WERI-Rb-1 (cell line): Measurements from ENCODE around the gene DDHD1.
A peak's percentile ranks its signal among the peaks of the same experiment; 100 is the strongest.

Experiments used
- DNase-seq: peaks from one replicate; pipeline ENCODE4 v3.0.0-alpha.2; 2020
- H3K27ac ChIP-seq: fragments of 250-450 bp; sonication (Bioruptor Pico); 2 replicates; pipeline ENCODE4 v1.5.1; 2020; ENCODE audit warnings: mild to moderate bottlenecking, moderate library complexity
- H3K27me3 ChIP-seq: fragments of 250-450 bp; sonication (Bioruptor Pico); 2 replicates; pipeline ENCODE4 v1.5.1; 2021; ENCODE audit warnings: mild to moderate bottlenecking, low read depth, moderate library complexity; ENCODE audit not compliant: insufficient read depth, severe bottlenecking
- H3K36me3 ChIP-seq: fragments of 250-450 bp; sonication (Bioruptor Pico); 2 replicates; pipeline ENCODE4 v1.5.1; 2020; ENCODE audit warnings: mild to moderate bottlenecking, moderate library complexity
- H3K4me3 ChIP-seq: 2 replicates; pipeline ENCODE4 v1.5.1; 2011; ENCODE audit warnings: low read depth, mild to moderate bottlenecking, control low read depth, low read length
- H3K9me3 ChIP-seq: fragments of 250-450 bp; sonication (Bioruptor Pico); 2 replicates; pipeline ENCODE4 v1.5.1; 2021; ENCODE audit warnings: mild to moderate bottlenecking, moderate library complexity; ENCODE audit not compliant: severe bottlenecking
- CTCF ChIP-seq: IDR thresholded peaks from 2 replicates; pipeline ENCODE4 v1.5.1; 2011; ENCODE audit warnings: low read depth, mild to moderate bottlenecking, control low read depth, inconsistent platforms, low read length

DDHD1 gene

GRCh38 chr14:53152887-53153701 lies at the start of gene DDHD1:
Gene DDHD1, minus strand, starts transcription at chr14:53153323. Its CDS starts 225 bp downstream, at chr14:53153098.
- no peaks in the 10 kb centered on the region for H3K27me3 ChIP-seq
- no peaks in the 10 kb centered on the region for H3K36me3 ChIP-seq
- peak; percentile 83 for DNase-seq
- no peak for TF ChIP-seq CTCF
- peak within 1 kb of the TSS; percentile 70 for H3K4me3 ChIP-seq
- no peaks in the 10 kb centered on the region for H3K9me3 ChIP-seq
- peak within 1 kb of the TSS; percentile 83 for H3K27ac ChIP-seq

- Histone ChIP-seq H3K27ac (no peak overlapping the region), H3K9me3 (no peaks in the 10 kb centered on the region), H3K27me3 (no peaks in the 10 kb centered on the region), H3K4me3 (no peak overlapping the region), H3K36me3 (no peaks in the 10 kb centered on the region)
- no peak for TF ChIP-seq CTCF
- DNase-seq, result no peak
Observed at GRCh38 chr14:53195949-53196348, 42.8 kb upstream of the DDHD1 start.

- no peak for TF ChIP-seq CTCF
- Histone ChIP-seq H3K27me3 (no peaks in the 10 kb centered on the region), H3K4me3 (no peak overlapping the region), H3K27ac (no peak overlapping the region), H3K9me3 (no peaks in the 10 kb centered on the region), H3K36me3 (no peaks in the 10 kb centered on the region)
- no peak for DNase-seq
Observed at GRCh38 chr14:53193193-53193592, 40.1 kb upstream of the DDHD1 start.

GRCh38 chr14:53192052-53192760 lies 39.1 kb upstream of the DDHD1 start:
- DNase-seq, result no peak
- Histone ChIP-seq H3K36me3 (no peaks in the 10 kb centered on the region), H3K9me3 (no peaks in the 10 kb centered on the region), H3K27me3 (no peaks in the 10 kb centered on the region), H3K27ac (no peak overlapping the region), H3K4me3 (no peak overlapping the region)
- no peak for TF ChIP-seq CTCF

GRCh38 chr14:53190938-53191337 lies 37.8 kb upstream of the DDHD1 start:
- TF ChIP-seq CTCF, result no peak
- Histone ChIP-seq H3K4me3 (no peak overlapping the region), H3K27me3 (no peaks in the 10 kb centered on the region), H3K9me3 (no peaks in the 10 kb centered on the region), H3K36me3 (no peaks in the 10 kb centered on the region), H3K27ac (no peak overlapping the region)
- DNase-seq, result no peak
